SK-N-MC (cell line): ENCODE data around the gene PWWP2B.

Source experiments
- DNase-seq: peaks from one replicate; pipeline ENCODE4 v3.0.0-alpha.2; 2011; ENCODE audit warnings: low read depth, low spot score
- H3K27ac ChIP-seq: fragments of 200-600 bp; sonication (generic); 2 replicates; pipeline ENCODE4 v1.5.1; 2016; ENCODE audit warnings: mixed run types
- H3K36me3 ChIP-seq: fragments of 200-600 bp; sonication (generic); 2 replicates; pipeline ENCODE4 v1.6.1; 2017; ENCODE audit warnings: antibody characterized with exemption, low read length, mixed read lengths; ENCODE audit not compliant: insufficient read depth
- H3K4me3 ChIP-seq: fragments of 200-600 bp; sonication (generic); 2 replicates; pipeline ENCODE4 v1.5.1; 2016
- H3K9ac ChIP-seq: fragments of 200-600 bp; sonication (generic); 2 replicates; pipeline ENCODE4 v1.8.0; 2017; ENCODE audit warnings: mixed run types, mixed read lengths; ENCODE audit not compliant: insufficient read length
- H3K9me3 ChIP-seq: fragments of 200-600 bp; sonication (generic); 2 replicates; pipeline ENCODE4 v1.6.1; 2017; ENCODE audit warnings: low read depth, mild to moderate bottlenecking, antibody characterized with exemption, low read length, moderate library complexity, mixed read lengths
- EZH2 ChIP-seq: fragments of 200-600 bp; sonication (generic); IDR thresholded peaks from one replicate; pipeline ENCODE4 v1.6.1; 2017; ENCODE audit warnings: antibody characterized with exemption
- FOXP2 ChIP-seq: optimal IDR thresholded peaks from 2 replicates; pipeline ENCODE3; 2011; ENCODE audit warnings: mild to moderate bottlenecking, moderate library complexity; ENCODE audit not compliant: insufficient read depth; ENCODE audit errors: extremely low read length, control extremely low read depth
- POLR2AphosphoS5 ChIP-seq: IDR thresholded peaks from 2 replicates; pipeline ENCODE4 v1.6.1; 2012; ENCODE audit warnings: mild to moderate bottlenecking, low read depth, low read length, borderline replicate concordance

The PWWP2B gene

GRCh38 chr10:132450825-132451505 is 54.0 kb downstream of the PWWP2B start:
- no peaks in the 10 kb centered on the region for H3K9me3 ChIP-seq
- no peak for DNase-seq
- no peaks in the 10 kb centered on the region for H3K36me3 ChIP-seq
- no peak for TF ChIP-seq FOXP2
- no peak for TF ChIP-seq POLR2AphosphoS5
- no peak for TF ChIP-seq EZH2
- H3K27ac ChIP-seq: no peak overlapping the region
- H3K9ac ChIP-seq: no peak overlapping the region
- no peak overlapping the region for H3K4me3 ChIP-seq

GRCh38 chr10:132451506-132452215 is 54.7 kb downstream of the PWWP2B start:
- TF ChIP-seq EZH2: no peak
- no peak for TF ChIP-seq POLR2AphosphoS5
- no peak for TF ChIP-seq FOXP2
- no peaks in the 10 kb centered on the region for H3K36me3 ChIP-seq
- no peak overlapping the region for H3K4me3 ChIP-seq
- no peak for DNase-seq
- no peak overlapping the region for H3K9ac ChIP-seq
- H3K9me3 ChIP-seq: no peaks in the 10 kb centered on the region
- H3K27ac ChIP-seq: no peak overlapping the region

- H3K27ac ChIP-seq: no peak overlapping the region
- TF ChIP-seq EZH2 (no peak), POLR2AphosphoS5 (no peak), FOXP2 (no peak)
These were observed 55.2 kb downstream of the PWWP2B start for GRCh38 chr10:132452216-132452650.

GRCh38 chr10:132452651-132453469 is 55.9 kb downstream of the PWWP2B start:
- no peaks in the 10 kb centered on the region for H3K36me3 ChIP-seq
- H3K27ac ChIP-seq: no peak overlapping the region
- DNase-seq: no peak
- H3K4me3 ChIP-seq: peak overlapping the region; percentile 26; the same call in 1 of the 2 replicates
- TF ChIP-seq FOXP2 (no peak), POLR2AphosphoS5 (no peak), EZH2 (no peak)
- no peak overlapping the region for H3K9ac ChIP-seq
- no peaks in the 10 kb centered on the region for H3K9me3 ChIP-seq

More at GRCh38 chr10:132452216-132452650, 55.2 kb downstream of the PWWP2B start:
- no peak for DNase-seq
- Histone ChIP-seq H3K4me3 (no peak overlapping the region), H3K9ac (no peak overlapping the region), H3K36me3 (no peaks in the 10 kb centered on the region), H3K9me3 (no peaks in the 10 kb centered on the region)

GRCh38 chr10:132453470-132453861 is 56.5 kb downstream of the PWWP2B start:
- Histone ChIP-seq H3K9me3 (no peaks in the 10 kb centered on the region), H3K27ac (no peak overlapping the region), H3K9ac (no peak overlapping the region), H3K36me3 (no peaks in the 10 kb centered on the region), H3K4me3 (0 out of 2 replicates have a peak overlapping the region, but pooled peaks have one; percentile 26)
- DNase-seq: no peak
- no peak for TF ChIP-seq POLR2AphosphoS5
- no peak for TF ChIP-seq EZH2
- TF ChIP-seq FOXP2: no peak

GRCh38 chr10:132454296-132455198 is 57.5 kb downstream of the PWWP2B start:
- no peaks in the 10 kb centered on the region for H3K36me3 ChIP-seq
- no peaks in the 10 kb centered on the region for H3K9me3 ChIP-seq
- DNase-seq: no peak
- TF ChIP-seq EZH2: no peak
- TF ChIP-seq POLR2AphosphoS5: no peak
- no peak for TF ChIP-seq FOXP2
- H3K4me3 ChIP-seq: no peak overlapping the region
- H3K9ac ChIP-seq: no peak overlapping the region
- no peak overlapping the region for H3K27ac ChIP-seq

GRCh38 chr10:132455441-132455971 is 58.5 kb downstream of the PWWP2B start:
- Histone ChIP-seq H3K27ac (no peak overlapping the region), H3K9me3 (no peaks in the 10 kb centered on the region), H3K9ac (no peak overlapping the region), H3K4me3 (no peak overlapping the region), H3K36me3 (no peaks in the 10 kb centered on the region)
- TF ChIP-seq FOXP2: no peak
- TF ChIP-seq EZH2: no peak
- no peak for TF ChIP-seq POLR2AphosphoS5
- DNase-seq: no peak
